ENCODE results near the gene AUP1.
A peak's percentile ranks its signal among the peaks of the same experiment; 100 is the strongest.

AUP1 gene

DNA sequence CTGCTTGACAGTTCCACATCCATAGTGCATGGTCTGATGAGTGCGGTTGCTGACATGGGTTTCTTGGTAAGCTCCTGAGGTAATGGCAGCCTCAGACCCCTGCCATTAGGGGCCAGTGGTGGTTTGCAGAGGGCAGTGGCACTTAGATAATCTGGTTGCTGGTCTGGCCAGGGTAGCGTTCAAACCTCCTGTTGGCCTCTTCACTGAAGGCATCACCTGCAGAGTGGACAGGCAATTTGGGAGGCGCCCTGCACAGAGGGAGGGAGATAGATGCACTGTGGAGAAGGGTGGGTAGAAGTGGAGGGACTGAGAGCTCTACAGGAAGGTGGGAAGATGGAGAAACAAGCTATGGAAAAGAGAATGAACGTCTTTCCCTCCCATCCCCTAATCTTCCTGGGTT is 4.0 kb upstream of the AUP1 start:
- DNase-seq = no peak

GRCh38 chr2:74532222-74532621 is 2.7 kb upstream of the AUP1 start:
- no peak for DNase-seq

GRCh38 chr2:74531666-74532065 is 2.2 kb upstream of the AUP1 start:
- no peak for DNase-seq

DNA sequence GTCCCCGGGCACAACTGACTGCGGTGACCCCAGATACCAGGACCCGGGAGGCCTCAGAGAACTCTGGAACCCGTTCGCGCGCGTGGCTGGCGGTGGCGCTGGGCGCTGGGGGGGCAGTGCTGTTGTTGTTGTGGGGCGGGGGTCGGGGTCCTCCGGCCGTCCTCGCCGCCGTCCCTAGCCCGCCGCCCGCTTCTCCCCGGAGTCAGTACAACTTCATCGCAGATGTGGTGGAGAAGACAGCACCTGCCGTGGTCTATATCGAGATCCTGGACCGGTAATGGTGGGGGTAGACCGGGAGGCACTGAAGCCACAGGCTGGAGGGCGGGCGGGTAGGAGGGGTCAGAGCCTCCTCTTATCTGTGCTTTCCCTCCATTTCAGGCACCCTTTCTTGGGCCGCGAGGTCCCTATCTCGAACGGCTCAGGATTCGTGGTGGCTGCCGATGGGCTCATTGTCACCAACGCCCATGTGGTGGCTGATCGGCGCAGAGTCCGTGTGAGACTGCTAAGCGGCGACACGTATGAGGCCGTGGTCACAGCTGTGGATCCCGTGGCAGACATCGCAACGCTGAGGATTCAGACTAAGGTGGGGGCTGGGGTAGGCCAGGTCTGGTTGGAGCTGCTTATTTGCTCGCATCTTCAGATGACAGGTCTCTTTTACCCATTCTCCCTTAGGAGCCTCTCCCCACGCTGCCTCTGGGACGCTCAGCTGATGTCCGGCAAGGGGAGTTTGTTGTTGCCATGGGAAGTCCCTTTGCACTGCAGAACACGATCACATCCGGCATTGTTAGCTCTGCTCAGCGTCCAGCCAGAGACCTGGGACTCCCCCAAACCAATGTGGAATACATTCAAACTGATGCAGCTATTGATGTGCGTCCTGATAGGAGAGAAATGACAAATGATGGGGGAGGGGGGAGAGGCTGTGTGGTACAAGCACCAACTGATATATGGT is 1.0 kb upstream of the AUP1 start:
- peak; percentile 46 for DNase-seq

DNA sequence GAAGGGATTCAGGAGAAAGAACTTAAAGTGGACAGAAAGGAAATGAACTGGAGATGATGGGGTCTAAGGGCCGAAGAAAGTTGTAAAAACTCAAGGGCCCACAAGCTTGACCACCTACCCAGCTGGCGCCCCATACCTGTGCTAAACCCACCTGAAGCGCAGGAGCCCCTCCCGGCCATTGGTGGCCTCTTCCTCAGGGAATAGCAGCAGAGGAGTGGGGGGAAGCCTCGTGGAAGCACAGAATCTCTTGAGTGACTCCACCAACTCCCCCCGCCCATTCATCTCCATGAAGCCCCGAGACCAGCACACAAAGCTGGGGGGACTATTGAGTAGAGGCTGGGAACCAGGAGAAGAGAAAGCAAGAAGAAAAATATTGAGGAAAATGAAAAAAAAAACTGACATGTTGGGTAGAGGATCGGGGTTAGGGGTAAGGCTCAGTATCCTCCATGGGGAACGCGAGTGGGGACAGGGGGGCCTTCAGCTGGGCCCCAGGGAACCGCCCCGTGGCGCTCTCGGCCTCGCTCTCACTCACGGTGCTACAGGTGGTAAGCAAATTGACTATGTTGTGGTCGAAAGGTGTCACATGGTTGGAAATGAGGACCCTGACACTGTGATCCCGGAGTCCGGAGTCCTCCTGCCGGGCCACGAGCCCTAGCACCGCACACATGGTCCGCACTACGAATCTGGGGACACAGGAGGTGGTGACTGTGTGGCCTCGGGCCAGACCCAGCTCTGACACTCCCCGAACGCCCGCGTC is 728 bp downstream of the AUP1 start:
- DNase-seq = peak; percentile 32

- DNase-seq = no peak
Observed at GRCh38 chr2:74527741-74528140, 1.8 kb downstream of the AUP1 start.

- no peak for DNase-seq
Observed at GRCh38 chr2:74526649-74527230, 2.8 kb downstream of the AUP1 start.

DNA sequence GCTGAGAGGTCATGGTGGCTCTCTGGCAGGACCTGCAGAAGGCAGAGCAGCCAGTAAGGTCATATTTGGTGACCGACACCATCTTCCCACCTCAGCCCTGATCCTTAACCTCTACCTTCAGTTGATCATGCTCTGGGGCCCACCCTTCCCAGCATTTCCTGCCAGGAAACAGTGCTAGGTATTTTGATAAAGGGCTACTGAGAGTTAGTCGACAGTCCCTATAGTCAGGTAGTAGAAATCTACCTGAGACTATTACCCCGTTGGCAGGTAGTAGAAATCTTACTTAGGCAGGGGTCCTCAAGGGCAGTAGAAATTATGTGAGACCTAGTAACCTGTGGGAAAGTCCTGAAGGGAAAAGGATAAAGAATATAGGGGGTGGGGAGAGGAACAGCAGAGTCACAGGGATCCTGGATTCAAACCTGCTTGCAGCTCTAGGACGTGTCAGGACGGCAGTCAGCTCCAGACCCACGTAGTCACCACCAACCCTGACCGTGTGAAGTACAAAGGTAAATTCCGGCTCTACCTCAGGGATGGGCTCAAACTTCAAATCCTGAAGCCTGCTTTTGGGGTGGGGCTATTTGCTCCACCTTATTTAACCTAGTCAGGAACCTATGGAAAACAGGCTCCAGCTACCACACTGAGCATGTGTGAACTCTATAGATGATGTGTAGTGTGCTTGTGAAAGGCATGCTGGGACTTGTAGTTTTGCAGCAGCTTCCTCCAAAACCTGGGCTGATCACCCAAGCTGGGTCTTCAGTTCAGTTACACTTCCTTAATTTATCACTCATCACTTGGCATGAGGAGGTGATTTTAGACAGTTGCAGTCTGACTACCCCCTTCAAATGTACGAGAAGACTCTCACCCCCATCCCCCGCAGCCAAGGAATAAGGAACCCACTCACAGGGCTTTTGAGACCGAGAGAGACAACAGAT is 3.5 kb downstream of the AUP1 start, which contains the start of gene DQX1:
DQX1 (minus strand) TSS at position 515 of the 932 bp plus-strand sequence; CDS start at position 13, 502 bp downstream.
- DNase-seq = no peak

GRCh38 chr2:74524955-74525716 is 4.4 kb downstream of the AUP1 start:
- no peak for DNase-seq

- DNase-seq = no peak
Observed at GRCh38 chr2:74524005-74524404, 5.5 kb downstream of the AUP1 start.

DNA sequence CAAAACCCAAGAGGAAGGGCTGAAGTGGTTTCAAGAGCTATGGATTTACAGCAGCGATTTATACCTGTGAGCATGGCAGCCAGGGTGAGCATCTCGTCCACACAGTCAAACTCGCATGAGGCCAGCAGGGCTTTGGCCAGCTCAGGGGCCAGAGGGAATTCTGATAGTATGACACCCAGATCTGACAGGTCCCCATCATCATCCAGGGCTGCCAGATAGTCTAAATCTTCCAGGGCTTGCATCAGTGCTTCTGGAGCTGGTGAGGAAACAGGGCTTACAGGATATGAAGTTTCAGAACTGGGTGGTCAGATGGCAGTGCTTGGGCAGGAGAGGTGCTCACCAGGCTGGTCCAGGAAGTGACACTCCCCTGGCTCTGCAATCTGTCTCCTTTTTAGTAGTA is 7.0 kb downstream of the AUP1 start:
- DNase-seq = no peak

GRCh38 chr2:74516650-74517049 is 12.9 kb downstream of the AUP1 start:
- no peak for DNase-seq

DNA sequence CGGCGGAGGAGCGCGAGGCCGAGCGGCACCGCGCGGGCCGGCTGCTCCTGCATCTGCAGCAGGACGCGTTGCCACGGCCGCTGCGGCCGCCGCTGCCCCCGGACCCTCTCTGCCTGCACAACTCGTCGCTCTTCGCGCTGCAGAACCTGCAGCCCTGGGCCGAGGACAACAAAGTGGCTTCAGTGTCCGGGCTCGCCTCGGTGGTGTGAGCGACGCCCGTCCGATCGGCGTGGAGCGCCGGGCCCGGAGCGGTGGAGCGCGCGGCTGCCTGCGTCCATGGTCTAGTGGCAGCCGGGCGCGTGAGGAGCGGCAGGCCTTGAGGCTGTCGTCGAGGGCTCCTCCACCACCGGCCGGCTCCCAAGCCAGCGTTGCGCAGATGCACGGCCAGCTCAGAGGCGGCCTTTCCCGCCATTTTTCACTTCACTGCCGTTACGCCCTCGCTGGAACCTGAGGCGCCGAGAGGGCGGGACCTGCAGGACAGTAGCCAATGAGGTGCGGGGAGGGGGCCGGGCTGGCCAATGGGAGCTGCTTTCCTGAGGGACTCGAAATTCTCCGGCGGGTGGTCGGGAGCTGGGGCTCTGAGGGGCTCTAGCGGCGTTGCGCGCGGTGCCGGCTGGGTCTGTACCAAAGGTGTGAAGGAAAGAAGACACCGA is 13.4 kb downstream of the AUP1 start:
- peak; percentile 82 for DNase-seq

DNA sequence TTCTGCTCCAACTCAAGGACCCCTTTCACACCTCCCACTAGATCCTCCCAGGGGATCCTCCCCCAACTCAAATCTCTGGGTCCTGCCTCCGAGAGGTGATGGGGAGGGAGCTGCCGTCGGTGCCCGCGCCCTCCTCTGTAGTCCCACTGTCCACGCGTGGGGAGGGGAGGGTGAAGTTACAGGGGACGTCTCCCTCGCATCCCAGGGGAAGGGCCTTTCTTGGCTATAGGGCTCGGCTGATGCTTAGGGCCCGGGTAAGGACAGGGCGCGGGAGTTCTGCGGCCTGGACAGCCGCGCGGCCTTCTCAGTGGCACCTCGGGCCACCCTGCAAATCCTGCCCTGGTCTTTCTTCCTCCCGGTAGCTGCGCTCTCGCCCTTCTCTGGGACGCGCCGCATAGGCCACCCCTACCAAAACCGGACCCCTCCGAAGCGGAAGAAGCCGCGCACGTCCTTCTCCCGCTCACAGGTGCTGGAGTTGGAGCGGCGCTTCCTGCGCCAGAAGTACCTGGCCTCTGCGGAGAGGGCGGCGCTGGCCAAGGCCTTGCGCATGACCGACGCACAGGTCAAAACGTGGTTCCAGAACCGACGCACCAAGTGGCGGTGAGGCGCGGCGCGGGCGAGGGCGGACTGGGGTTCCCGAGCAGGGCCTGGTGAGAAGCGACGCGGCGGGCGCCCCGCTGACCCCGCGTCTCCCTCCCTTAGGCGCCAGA is 14.1 kb downstream of the AUP1 start:
- DNase-seq = no peak

GRCh38 chr2:74514368-74515270 is 14.9 kb downstream of the AUP1 start, which contains the start of gene TLX2:
Gene TLX2, plus strand, starts transcription at chr2:74514450. Its CDS starts 357 bp downstream, at chr2:74514807.
- DNase-seq = no peak

DNA sequence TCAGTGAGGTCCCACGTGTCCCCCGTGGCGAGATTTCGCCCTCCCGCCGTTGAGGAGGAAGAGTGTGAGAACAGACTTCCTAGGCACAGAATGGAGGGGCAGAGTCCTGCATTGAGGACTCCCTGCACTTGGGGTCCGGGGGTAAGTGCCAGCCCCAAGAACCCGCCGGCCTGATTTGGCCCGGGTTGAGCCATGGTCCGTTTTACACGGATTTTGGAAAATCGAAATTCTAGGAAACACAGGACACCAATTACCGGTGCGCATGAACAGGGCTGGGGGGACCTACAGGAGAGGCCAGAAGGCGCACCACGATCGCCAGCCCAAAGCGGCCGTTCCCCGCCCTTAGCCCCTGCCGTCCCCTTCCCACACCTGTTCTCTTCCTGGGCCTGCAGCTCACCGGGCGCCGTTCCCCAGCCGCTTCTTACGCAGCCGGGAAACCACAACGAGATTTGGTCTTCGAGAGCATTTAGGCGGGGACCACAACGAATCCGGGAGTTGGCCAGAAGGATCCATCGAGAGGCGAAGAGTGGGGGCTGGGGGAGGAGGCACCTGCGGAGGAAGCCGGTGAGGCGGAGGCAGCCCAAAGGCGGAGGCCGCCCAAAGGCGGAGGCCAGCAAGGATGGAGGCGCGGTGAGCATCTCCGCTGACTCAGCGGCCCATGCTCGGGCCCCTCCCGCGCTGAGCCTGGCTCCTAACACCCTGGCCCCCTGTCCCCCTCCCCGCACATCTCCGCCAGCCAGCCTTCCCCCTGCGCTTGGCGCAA is 15.7 kb downstream of the AUP1 start:
- DNase-seq = peak; percentile 37

DNA sequence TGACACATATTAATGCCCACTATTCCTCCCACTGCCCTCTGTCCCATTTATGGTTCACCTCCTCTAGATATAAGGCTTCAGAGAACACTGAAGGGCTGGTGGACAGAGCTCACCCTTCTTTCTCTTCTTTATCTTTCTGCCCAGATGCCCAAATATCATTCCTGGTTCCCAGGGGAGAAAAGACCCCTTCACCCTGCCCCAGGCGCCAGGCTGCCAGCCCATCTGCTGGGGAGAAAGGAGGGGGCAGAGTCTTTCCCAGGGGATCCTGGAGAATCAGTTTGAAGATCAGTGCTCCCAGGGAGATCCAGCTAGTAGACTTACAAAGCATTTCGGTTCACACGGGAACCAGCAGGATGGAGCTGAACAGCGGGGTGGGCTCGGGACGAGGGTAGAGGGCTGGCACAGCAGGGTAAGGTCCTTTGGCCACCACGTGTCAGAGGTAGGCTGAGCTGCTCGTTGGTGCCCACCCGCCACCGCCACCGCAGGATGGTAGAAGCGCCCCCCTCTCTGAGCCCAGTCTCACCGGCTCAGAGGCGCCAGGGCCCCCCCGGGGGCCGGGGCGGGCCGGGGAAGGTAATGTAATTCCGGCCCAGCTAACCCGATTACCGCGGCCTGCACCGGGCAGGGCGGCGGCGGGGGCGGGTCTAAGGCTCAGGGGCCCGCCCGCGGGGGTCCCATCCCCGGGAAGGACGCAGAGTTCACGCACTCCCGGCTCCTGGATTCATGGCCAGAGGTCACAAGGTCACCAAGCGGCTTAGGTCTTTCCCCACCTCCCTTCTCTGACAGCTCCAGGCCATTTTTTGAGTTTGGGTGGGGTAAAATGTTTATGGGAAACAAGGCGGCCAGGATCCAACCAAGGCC is 16.5 kb downstream of the AUP1 start:
- no peak for DNase-seq

Measured in stimulated activated CD4-positive, alpha-beta T cell treated with anti-CD3 and anti-CD28 coated beads, Interleukin-4, amount 100 ng/mL, for 1 hour (primary cell).